HK-2 (cell line): ENCODE measurements around the gene LARGE1.

ENCODE experiments used
- DNase-seq: peaks from one replicate; pipeline ENCODE4 v3.0.0-alpha.2; 2018; ENCODE audit not compliant: unreplicated experiment

LARGE1 gene

GRCh38 chr22:33722816-33723215, 197.5 kb downstream of the LARGE1 start:
- DNase-seq, result no peak

DNA sequence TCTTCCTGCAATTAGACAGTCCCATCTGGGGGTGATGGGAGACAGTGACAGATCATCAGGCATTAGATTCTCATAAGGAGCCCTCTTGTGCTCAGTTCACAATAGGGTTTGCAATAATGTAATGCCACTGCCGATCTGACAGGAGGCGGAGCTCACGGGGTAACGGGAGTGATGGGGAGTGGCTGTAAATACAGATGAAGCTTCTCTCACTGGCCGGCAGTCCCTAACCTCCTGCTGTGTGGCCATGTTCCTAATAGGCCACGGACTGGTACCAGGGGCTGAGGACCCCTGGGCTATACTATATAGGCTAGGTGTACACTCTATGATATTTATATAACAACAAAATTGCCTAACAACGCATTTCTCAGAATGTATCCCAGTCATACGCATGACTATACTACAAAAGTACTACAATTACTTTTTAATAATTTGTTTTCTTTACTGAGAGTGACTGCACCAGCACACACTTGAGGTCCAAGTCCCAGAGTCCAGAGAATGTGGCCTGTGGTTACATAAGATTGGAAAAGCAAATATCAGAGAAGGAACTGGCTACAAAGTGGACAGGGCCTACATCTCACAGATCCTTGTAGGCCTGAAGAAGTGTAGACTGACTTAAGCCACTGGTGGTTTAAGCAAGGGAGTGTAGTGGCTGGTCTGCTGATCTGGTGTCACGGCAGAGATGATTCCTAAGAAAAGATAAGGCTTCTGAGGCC, 200.0 kb downstream of the LARGE1 start:
- DNase-seq, result no peak

GRCh38 chr22:33717694-33718396, 202.4 kb downstream of the LARGE1 start:
- no peak for DNase-seq

DNA sequence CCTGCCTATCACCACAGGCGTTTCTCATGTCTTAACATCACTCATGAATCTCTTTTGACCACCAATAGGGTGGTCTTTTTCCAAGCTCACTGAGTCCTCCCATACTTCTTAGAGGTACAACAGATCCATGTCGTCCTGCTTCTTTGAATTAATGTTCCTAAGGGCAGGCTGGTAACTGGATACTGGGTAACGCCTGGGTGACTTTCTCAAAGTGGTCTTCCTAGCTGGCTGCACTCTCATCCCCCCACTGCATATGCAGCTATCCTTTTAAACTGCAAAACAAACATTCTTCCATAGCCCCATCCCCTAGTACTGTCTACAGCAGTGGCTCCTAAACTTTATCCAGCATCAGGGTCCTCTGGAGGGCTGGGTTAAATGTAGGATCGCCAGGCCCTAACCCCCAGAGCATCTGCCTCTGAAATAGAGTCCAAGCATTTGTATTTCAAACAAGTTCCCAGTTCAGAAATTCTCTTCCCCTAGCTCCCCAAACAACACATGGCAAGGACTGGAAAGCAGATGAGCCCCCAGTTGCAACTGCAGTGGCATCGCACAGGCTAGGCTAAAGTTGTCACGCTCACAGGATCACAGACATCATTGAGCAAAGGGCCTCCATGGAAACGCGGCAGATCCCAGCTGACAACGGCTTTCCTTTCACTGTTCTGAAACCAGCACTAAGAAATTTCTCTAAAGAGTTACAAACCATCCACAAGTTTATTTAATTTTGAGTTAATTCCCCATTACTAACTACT, 204.9 kb downstream of the LARGE1 start:
- no peak for DNase-seq

- no peak for DNase-seq
Observed at GRCh38 chr22:33710326-33710725, 209.9 kb downstream of the LARGE1 start.

DNA sequence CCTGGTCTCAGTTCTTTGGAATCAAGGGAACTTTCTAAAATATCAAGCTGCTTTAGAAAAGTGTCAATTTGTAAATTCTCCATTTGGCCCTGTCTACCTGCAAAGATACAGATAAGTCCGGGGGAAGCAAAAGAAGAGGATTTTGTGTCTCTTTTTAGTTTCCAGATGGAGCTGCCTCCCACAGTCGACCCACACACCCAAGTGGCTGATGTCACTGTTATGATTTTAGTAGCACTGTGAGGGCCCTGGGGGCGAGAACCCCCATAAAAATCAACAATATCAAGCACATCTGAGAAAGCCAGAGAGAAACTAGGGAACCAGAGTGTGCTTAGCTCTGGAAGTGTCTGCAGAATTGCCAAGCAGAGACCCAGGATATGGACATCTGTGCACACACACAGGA, 212.7 kb downstream of the LARGE1 start:
- no peak for DNase-seq

DNA sequence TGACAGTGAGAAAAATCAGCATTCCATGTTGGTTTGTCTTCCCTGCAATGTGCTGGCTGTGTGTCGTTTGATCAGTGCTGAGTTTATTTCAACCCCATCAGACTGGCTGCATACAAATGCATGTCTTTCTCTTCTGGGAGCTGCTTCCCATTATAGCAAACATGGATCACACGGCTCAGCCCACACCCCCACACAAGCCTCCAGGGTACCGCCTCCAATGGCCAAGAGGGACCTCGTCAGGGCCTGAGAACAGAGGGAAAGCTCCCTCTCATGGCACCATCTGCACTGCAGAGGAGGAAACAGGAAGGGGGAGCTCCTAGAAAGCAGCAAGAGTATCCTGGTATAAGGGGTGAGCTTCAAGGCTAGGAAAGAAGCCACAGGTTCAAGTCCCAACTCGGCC, 214.2 kb downstream of the LARGE1 start:
- DNase-seq, result no peak

- DNase-seq, result no peak
Observed at GRCh38 chr22:33699176-33699575, 221.1 kb downstream of the LARGE1 start.

DNA sequence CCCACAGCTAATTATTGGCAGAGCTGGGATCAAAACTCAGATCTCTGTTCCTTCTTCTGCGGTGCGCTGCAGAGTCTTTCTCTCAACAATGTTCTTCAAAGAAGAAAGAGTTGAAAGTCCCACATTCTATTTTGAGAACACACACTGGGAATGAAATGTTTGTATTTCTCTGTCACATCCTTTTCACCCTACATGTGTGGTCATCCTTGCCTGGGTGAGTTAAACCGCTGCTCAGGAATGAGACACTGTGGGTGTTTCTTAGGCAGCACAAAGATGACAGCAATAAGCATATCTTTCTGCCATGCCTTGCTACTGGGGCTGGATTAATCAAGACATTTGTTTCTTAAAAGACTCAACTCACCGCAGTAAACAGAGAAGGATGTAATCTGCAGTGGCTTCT, 222.6 kb downstream of the LARGE1 start:
- DNase-seq, result no peak

DNA sequence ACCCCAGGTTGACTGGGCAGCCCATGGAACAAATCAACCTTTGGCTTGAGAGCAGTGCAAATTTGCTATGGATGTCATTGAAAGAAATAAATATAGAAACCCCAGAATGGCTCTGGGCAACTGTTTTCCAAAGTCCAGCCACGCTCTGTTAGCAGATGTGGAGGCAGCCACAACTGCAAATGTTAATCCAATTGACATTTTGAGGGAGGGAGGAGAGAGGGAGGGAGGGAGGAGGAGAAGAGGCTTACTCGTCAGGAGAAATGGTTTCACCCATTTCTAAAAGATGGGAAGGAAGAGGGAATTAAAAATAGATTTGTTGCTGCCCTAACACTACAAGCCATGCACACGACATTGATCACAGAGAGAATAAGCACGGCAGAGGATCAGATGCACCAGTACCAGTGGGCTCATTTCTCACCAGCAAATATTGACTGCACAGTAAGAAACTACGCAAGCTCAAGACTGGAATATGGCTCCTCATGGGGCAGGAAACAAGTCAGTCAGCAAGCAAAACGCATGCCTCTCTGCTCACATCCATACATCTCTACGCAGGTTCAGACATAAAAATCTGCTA, 229.1 kb downstream of the LARGE1 start:
- DNase-seq, result no peak

DNA sequence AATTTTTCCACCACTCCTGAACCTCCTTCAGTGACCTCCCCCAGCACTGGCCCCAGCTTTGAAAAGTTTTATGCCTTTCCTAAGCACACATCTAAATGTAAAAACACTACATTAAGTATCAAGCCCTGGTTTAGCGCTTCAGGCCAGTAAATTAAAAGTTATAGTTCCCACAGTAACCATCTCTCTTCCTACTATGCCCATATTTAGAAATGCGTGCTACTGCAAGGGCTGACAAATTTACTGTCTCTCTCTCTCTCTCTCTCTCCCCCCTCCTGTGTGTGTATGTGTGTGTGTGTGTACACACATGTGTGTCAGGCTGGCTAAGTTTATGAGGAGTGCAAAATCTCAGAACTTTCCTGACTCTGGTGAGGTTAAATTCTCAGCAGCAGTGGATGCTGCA, 231.4 kb downstream of the LARGE1 start:
- DNase-seq, result no peak

- no peak for DNase-seq
Observed at GRCh38 chr22:33687464-33687863, 232.8 kb downstream of the LARGE1 start.

GRCh38 chr22:33684087-33684486, 236.2 kb downstream of the LARGE1 start:
- DNase-seq, result no peak

DNA sequence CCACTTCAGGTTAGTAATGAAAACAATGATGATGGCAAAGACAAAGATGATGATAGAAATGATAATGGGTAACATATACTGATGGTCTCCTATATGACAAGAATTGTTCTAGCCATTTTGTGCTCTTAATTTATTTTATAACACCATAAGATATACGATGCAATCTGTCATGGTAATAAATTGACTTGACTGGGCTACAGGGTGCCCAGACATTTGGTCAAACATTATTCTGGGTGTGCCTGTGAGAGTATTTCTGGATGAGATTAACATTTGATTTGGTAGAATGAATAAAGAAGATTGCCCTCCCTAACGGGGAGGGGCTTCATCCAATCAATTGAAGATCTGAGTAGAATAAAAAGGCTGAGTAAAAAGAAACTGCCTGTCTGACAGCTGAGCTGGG, 237.3 kb downstream of the LARGE1 start:
- no peak for DNase-seq

GRCh38 chr22:33680632-33681031, 239.6 kb downstream of the LARGE1 start:
- DNase-seq, result no peak

DNA sequence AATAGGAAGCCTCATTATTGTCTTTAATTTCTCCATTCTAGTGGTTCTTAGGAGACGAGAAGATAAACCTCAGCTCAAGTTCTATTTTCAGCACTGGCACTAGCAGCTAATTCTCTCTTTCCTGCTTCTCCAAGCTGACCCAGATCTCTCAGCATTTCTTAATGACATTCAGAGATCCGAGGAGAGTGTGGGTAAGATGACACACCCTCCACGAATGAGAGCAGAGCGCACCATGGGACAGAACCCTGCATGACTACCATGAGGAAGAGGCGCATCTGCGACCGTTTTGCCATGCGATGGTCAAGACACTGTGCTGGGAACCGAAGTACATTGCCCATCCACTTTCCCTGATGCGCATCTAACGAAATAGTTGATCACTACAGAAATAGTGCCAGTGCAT, 241.8 kb downstream of the LARGE1 start:
- no peak for DNase-seq

- no peak for DNase-seq
Observed at GRCh38 chr22:33677536-33677935, 242.7 kb downstream of the LARGE1 start.

DNA sequence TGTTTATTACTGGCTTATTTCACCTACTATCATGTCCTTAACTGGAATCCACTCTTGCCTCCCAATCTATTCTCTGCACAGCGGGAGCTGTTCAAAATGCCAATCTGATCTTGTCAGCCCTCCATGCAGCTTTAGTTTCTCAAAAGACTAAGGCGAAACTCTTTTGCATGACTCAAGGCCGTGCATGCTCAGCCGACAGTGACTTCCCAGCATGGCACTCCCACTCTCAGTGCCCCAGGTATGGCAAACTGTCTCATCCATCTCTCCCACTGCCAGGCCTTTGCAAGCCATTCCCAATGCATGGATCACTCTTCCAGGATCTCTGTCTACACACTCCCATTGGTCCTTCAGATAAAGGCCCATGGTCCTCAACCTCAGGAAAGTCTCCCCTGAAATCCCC, 245.9 kb downstream of the LARGE1 start:
- no peak for DNase-seq

- no peak for DNase-seq
Observed at GRCh38 chr22:33669746-33670145, 250.5 kb downstream of the LARGE1 start.

DNA sequence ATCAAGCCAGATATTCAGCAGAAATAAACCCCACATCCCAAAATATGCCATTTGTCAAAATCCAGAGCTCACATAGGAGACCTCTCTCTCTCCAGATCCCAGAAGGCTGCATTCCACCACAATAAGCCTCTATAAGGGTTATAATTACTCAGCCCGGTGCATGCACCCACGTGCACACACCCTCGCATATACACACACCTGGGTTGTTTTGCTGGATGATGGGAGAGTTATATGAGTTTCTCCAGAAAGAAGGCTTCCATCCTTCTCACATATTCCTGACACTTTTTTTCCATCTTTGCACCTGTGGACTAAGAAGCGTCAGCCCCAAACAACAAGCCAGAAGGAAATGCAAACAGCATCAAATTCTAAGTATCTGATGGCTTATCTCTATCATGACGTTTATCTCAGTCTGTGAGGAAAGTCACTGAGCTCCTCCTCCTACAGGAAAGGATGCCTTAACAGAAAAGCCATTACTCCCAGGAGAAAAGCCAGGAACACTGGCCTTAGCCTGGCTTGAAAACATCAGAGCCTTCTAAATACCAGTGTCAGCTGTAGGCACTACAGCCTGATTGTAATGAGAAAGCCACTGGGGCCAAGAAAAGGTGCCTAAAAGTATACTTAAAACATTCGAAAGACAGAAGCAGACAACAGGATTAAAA, 253.2 kb downstream of the LARGE1 start:
- DNase-seq, result no peak

- no peak for DNase-seq
Observed at GRCh38 chr22:33666279-33666960, 253.9 kb downstream of the LARGE1 start.
